HG03064 (cell line): ENCODE data around the gene DNAJC1.
"Not testable (repeated sequence)": the region's sequence is repeated elsewhere in the genome, so short reads cannot be mapped to it uniquely, and the experiment has no call there.

Experiments
- ATAC-seq: cut with Tn5 transposase; IDR thresholded peaks from one replicate; pipeline ENCODE4 v1.9.1; 2021; ENCODE audit warnings: low read depth; ENCODE audit not compliant: unreplicated experiment

The DNAJC1 gene

DNA sequence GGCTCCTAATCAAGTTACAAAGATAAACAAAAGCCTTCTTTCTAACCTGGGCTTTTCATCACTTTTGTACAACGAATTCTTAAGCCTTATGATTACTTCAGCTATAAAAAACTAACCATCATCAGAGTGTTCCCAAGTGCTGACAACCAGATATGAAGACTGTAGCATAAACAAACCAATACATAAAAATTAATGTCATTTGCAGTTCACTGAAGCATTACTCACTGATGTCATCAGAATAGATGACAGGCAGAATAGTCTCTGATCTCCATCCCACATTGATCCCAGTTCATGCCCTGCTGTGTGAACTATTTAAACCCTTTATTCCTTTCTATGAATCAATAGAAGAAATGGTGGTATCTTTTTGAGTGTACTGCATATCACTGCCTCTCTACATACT is 84.4 kb downstream of the DNAJC1 start:
- ATAC-seq, result no peak

GRCh38 chr10:21912625-21913024 is 90.9 kb downstream of the DNAJC1 start:
- no peak for ATAC-seq

DNA sequence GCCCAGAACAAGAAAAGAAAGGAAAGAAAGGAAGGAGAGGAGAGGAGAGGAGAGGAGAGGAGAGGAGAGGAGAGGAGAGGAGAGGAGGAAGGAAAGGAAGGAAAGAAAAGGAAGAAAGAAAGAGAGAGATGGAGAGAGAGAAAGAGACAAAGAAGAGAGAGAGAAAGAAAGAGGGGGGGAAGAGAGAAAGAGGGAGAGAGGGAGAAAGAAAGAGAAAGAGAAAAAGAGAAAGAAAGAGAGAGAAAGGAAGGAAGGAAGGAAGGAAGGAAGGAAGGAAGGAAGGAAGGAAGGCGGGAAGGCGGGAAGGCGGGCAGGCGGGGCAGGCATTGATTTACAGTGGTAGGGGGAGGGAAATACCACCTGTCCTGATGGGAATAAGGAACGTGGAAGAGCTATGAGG is 92.7 kb downstream of the DNAJC1 start:
- no peak for ATAC-seq

DNA sequence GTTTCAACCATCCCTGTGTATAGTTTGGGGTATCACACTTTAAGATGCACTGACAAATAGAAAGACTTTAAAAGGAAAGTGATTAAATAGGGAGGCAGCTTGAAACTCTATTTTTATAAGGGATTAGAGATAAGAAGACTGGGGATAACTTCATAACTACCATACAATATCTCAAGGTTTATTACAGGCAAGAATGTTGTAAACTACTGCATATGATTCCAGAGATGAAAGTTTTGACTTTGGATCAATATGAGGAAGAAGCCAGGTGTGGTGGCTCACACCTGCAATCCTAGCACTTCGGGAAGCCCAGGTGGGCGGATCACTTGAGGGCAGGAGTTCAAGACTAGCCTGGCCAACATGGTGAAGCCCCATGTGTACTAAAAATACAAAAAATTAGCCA is 96.1 kb downstream of the DNAJC1 start:
- no peak for ATAC-seq

DNA sequence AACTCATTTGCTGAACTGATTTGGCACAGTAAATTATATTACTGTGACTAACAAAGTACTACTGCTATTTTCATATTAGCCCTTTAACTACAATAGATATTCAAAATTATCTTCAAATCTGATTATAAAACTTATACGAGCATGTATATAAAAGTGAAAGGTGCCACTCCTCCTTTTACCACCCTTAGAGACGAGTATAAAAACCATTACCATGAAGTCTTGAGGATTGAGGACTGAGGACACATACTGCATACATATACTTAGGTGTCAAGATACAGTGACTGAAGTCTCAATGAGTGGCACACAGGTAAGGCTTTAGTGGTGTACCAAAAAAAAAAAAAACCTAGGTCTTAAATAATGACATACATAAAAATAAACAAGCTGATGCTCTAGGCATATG is 98.6 kb downstream of the DNAJC1 start:
- no peak for ATAC-seq

DNA sequence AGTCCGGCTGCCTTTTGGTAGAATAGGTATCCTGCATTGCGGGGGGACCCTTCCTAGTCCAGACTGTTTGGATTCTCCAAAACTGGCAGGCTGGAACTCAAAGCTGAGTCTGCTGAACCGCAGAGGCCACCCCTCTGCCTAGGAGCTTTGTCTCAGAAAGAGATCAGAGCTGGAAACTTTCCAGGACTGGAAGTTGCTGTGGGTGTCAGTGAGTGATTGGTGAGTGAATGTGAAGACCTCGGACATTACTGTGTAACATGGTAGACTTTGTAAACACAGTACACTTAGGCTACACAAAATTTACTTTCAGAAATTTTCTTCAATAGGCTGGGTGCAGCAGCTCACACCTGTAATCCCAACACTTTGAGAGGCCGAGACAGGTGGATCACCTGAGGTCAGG is 103.8 kb downstream of the DNAJC1 start:
- ATAC-seq, result no peak

DNA sequence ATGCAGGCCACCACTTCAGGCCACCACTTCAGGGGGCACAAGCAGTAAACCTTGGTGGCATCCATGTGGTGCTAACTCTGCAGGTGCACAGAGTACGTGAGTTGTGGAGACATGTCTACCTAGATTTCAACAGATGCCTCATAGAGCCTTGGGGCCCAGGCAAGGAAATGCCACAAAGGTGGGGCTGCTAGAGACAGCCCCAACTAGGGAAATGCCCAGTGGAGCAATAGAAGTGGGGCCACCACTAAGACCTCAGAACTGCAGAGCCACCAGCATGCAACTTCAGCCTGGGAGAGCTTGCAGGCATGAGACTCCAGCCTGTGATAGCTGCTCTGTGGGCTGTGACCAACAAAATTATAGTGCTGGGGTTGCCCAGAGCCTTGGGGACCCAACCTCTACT is 107.6 kb downstream of the DNAJC1 start:
- ATAC-seq, result no peak

DNA sequence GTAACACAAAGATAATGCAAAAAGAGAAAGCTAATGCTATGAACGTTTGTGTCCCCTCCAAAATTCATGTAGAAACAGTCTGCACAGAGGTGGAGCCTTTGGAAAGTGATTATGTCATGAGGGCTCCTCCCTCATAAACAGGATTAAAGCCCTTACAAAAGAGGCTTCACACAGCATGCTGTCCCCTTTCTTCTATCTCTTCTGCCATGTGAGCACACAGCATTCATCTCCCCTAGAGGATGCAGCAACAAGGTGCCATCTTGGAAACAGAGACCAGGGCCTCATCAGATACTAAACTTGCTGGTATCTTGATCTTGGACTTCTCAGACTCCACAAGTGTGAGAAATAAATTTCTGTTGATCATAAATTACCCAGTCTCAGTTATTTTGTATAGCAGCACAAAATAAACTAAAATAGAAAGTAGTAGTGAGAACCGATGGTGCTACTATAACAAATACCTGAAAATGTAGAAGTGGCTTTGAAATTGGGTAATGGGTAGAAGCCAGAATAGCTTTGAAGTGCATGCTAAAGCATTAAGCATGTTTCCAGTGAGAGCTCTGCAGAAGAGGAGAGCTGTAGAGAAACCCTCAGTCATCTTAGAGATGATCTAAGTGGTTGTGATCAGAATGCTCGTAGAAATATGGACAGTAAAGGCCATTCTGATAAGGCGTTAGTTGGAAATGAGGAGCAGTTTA is 108.7 kb downstream of the DNAJC1 start:
- no peak for ATAC-seq

GRCh38 chr10:21891439-21891838 is 112.1 kb downstream of the DNAJC1 start:
- no peak for ATAC-seq

DNA sequence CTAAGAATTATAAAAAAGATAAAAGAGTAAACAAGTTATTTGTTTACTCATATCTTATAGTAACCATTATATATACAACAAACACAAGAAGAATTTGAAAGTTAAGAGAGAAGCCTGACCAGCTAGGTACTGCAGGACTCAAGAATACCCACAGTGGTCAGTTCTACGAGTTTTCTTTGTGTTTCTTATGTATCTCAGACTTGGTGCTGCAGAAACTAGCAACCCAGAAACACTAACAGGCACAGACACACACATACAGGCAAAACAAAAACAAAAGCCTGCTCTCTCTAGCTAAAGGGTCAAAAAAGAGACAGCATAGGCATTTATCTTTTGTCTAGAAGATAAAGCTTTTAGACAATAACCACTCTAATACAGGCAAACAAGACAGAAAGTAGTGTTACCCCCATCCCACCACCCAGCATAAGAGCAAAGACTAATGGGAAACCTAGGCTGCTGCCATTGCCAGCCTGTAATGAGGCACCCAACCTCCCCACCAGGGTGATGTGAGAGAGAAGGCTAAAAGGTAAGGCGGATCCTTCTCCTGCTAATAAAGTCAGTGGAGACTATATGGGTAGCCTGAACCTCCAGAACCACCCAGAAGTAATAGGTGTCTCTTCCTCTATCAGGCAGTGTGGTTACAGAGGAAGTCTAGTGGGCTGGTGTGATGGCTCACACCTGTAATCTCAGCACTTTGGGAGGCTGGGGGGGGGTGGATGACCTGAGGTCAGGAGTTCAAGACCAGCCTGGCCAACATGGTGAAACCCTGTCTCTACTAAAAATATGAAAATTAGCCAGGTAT is 113.9 kb downstream of the DNAJC1 start:
- no peak for ATAC-seq

- ATAC-seq, result peak; percentile 96
These were observed 114.6 kb downstream of the DNAJC1 start for GRCh38 chr10:21888959-21889358.

GRCh38 chr10:21885940-21886339 is 117.6 kb downstream of the DNAJC1 start:
- no peak for ATAC-seq

- ATAC-seq, result no peak
These were observed 130.3 kb downstream of the DNAJC1 start for GRCh38 chr10:21873198-21873597.

DNA sequence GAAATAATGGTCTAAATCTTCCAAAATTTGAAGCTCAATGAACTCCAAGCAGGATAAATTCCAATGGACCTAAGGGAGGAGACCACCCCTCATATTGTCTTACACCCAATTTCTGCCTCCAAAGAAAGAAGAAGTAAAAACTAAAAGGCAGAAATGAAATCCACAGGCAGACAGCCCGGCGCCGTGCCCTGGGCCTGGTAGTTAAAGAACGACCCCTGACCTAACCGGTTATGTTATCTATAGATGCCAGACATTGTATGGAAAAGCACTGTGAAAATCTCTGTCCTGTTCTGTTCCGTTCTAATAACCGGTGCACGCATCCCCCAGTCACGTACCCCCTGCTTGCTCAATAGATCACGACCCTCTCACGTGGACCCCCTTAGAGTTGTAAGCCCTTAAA is 130.8 kb downstream of the DNAJC1 start:
- ATAC-seq, result not testable (repeated sequence)

- no peak for ATAC-seq
These were observed 132.7 kb downstream of the DNAJC1 start for GRCh38 chr10:21870849-21871248.

DNA sequence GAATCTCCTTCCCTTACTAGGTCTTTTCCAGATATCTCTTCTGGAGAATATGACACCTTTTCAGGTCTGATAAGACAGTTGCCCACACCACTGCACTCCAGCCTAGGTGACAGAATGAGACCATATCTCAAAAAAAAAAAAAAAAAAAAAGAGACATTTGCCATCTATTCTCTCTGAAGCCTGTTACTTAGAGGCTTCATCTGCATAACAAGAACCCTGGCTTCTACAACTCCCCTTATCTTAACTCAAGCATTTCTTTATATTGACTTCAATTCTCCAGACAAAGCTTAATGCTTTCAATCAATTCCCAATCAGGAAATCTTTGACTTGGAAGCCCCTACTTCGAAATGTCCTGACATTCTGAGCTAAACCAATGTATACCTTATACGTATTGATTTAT is 134.4 kb downstream of the DNAJC1 start:
- ATAC-seq, result not testable (repeated sequence)

DNA sequence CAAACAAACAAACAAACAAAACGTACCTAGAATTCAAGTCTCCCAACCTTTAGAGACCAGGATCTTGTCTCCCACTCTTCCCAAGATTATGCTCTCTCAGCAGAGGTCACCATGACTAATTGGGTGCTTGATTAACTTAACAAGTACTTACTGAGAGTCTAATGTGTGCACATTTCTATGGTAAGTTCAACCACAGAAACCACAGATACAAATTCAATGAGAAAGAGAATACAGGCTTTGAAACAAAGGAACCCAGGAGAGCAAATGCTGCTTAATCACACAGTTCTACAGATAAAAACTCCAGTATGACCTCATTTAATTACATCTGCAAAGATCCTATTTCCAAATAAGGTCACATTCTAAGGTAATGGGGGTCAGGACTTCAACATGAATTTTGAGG is 142.8 kb downstream of the DNAJC1 start:
- no peak for ATAC-seq

- no peak for ATAC-seq
These were observed 145.1 kb downstream of the DNAJC1 start for GRCh38 chr10:21858455-21858854.

DNA sequence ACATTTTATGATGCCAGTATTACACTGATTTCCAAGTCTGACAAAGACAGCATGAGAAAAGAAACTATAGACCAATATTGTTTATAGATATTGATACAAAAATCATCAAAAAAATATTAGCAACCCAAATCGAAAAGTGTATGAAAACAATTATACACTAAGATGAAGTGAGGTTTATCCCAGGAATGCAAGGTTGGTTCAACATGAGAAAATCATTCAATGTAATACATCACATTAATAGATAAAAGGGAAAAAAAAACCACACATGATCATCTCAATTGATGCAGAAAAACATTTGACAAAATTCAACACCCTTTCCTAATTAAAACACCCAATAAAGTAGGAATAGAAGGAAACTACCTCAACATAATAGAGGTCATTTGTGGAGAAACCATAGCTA is 153.9 kb downstream of the DNAJC1 start:
- ATAC-seq, result no peak

DNA sequence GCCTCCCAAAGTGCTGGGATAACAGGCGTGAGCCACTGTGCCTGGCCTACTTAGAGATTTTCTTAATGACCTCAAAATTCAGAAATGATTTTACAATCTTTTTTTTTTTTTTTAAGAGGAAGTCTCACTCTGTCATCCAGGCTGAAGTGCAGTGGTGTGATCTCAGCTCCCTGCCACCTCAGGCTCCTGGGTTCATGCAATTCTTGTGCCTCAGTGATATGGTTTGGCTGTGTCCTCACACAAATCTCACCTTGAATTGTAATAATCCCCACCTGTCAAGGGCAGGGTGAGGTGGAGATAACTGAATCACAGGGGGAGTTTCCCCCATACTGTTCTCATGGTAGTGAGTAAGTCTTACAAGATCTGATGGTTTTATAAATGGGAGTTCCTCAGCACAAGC is 159.9 kb downstream of the DNAJC1 start:
- no peak for ATAC-seq

- not testable (repeated sequence) for ATAC-seq
These were observed 162.3 kb downstream of the DNAJC1 start for GRCh38 chr10:21841273-21841672.

DNA sequence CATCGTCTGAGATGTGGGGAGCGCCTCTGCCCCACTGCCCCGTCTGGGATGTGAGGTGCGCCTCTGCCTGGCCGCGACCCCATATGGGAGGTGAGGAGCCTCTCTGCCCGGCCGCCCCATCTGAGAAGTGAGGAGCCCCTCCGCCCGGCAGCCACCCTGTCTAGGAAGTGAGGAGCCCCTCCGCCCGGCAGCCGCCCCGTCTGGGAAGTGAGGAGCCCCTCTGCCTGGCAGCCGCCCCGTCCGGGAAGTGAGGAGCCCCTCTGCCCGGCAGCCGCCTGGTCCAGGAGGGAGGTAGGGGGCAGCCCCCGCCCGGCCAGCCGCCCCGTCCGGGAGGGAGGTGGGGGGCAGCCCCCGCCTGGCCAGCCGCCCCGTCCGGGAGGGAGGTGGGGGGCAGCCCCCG is 166.0 kb downstream of the DNAJC1 start:
- ATAC-seq, result not testable (repeated sequence)
